Peyer's patch (tissue), 4 donors: ENCODE measurements around the gene PRR20D.
"Not testable (repeated sequence)": the region's sequence is repeated elsewhere in the genome, so short reads cannot be mapped to it uniquely, and the experiment has no call there.

Experiments
- POLR2A ChIP-seq, 2 donors: fragments of 450-650 bp; IDR thresholded peaks; one replicate each; pipeline ENCODE4 v1.5.1; 2017; ENCODE audit warnings: antibody characterized with exemption in 2 of 2, mild to moderate bottlenecking in 2 of 2, moderate library complexity in 2 of 2
- TF ChIP-seq, protein P1 (sequence below), 6 experiments: fragments of 450-650 bp in 4 of 6; fragments of 200-600 bp in 2 of 6; sonication (generic) in 1 of 6; IDR thresholded peaks; one replicate each; pipeline ENCODE4 v1.5.1; 2017 to 2019; ENCODE audit warnings: antibody characterized with exemption in 6 of 6, mild to moderate bottlenecking in 3 of 6, moderate library complexity in 1 of 6

DNA sequence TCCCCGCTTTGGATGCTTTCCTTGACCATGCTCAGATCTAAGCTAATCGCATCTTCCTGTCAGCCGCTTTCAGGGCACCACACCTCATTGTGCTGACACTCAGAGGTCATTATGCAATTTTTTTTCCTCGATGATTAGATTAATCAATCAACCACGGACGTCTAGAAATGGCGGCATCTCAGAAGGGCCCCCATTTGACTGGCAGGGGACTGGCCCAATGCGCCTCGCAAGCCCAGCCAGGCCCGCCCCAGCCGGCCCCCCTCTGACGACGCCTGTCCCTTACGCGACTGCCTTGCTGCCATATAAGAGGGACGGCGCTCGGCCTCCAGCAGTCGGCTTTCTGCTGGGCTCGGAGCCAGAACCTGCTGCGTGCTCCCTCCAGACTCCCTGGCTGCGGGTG is 6.5 kb downstream of the PRR20D start, which contains the start of gene PRR20E:
- TF ChIP-seq, protein P1, sequence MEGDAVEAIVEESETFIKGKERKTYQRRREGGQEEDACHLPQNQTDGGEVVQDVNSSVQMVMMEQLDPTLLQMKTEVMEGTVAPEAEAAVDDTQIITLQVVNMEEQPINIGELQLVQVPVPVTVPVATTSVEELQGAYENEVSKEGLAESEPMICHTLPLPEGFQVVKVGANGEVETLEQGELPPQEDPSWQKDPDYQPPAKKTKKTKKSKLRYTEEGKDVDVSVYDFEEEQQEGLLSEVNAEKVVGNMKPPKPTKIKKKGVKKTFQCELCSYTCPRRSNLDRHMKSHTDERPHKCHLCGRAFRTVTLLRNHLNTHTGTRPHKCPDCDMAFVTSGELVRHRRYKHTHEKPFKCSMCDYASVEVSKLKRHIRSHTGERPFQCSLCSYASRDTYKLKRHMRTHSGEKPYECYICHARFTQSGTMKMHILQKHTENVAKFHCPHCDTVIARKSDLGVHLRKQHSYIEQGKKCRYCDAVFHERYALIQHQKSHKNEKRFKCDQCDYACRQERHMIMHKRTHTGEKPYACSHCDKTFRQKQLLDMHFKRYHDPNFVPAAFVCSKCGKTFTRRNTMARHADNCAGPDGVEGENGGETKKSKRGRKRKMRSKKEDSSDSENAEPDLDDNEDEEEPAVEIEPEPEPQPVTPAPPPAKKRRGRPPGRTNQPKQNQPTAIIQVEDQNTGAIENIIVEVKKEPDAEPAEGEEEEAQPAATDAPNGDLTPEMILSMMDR (IDR thresholded peaks at IDR 0.05), result not testable (repeated sequence)
- not testable (repeated sequence) for TF ChIP-seq POLR2A (IDR thresholded peaks at IDR 0.05)
